Colon (tissue), 2 donors: ENCODE measurements around the gene PCDHGB7.
"Not testable (repeated sequence)": the region's sequence is repeated elsewhere in the genome, so short reads cannot be mapped to it uniquely, and the experiment has no call there.

Experiments
- FAIRE-seq: peaks from 2 replicates; lab custom pipeline; 2012; peaks lifted over from hg19 to GRCh38; lab: Jason Lieb, UNC
- donor health status: control.
- donor health status: control.

Gene PCDHGB7

DNA sequence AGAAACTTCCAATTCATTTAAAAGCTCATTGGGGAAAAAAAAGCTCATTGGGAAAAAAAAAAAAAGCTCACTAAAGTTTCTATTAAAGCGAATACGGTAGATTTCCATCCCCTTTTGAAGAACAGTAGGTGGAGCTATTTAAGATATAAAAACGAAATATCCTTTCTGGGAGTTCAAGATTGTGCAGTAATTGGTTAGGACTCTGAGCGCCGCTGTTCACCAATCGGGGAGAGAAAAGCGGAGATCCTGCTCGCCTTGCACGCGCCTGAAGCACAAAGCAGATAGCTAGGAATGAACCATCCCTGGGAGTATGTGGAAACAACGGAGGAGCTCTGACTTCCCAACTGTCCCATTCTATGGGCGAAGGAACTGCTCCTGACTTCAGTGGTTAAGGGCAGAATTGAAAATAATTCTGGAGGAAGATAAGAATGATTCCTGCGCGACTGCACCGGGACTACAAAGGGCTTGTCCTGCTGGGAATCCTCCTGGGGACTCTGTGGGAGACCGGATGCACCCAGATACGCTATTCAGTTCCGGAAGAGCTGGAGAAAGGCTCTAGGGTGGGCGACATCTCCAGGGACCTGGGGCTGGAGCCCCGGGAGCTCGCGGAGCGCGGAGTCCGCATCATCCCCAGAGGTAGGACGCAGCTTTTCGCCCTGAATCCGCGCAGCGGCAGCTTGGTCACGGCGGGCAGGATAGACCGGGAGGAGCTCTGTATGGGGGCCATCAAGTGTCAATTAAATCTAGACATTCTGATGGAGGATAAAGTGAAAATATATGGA lies 13.0 kb downstream of the PCDHGB7 start, which contains the start of gene PCDHGA12:
Gene PCDHGA12, plus strand, starts transcription at position 176 of the 782 bp plus-strand sequence. Its CDS starts 253 bp downstream, at position 429.
- no peak for FAIRE-seq

DNA sequence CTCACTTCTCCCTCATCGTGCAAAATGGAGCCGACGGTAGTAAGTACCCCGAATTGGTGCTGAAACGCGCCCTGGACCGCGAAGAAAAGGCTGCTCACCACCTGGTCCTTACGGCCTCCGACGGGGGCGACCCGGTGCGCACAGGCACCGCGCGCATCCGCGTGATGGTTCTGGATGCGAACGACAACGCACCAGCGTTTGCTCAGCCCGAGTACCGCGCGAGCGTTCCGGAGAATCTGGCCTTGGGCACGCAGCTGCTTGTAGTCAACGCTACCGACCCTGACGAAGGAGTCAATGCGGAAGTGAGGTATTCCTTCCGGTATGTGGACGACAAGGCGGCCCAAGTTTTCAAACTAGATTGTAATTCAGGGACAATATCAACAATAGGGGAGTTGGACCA lies 13.8 kb downstream of the PCDHGB7 start:
- FAIRE-seq: no peak

DNA sequence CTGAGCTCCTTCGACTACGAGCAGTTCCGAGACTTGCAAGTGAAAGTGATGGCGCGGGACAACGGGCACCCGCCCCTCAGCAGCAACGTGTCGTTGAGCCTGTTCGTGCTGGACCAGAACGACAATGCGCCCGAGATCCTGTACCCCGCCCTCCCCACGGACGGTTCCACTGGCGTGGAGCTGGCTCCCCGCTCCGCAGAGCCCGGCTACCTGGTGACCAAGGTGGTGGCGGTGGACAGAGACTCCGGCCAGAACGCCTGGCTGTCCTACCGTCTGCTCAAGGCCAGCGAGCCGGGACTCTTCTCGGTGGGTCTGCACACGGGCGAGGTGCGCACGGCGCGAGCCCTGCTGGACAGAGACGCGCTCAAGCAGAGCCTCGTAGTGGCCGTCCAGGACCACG lies 14.8 kb downstream of the PCDHGB7 start:
- FAIRE-seq: not testable (repeated sequence)

DNA sequence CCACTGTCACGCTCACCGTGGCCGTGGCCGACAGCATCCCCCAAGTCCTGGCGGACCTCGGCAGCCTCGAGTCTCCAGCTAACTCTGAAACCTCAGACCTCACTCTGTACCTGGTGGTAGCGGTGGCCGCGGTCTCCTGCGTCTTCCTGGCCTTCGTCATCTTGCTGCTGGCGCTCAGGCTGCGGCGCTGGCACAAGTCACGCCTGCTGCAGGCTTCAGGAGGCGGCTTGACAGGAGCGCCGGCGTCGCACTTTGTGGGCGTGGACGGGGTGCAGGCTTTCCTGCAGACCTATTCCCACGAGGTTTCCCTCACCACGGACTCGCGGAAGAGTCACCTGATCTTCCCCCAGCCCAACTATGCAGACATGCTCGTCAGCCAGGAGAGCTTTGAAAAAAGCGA lies 15.2 kb downstream of the PCDHGB7 start:
- FAIRE-seq: not testable (repeated sequence)

DNA sequence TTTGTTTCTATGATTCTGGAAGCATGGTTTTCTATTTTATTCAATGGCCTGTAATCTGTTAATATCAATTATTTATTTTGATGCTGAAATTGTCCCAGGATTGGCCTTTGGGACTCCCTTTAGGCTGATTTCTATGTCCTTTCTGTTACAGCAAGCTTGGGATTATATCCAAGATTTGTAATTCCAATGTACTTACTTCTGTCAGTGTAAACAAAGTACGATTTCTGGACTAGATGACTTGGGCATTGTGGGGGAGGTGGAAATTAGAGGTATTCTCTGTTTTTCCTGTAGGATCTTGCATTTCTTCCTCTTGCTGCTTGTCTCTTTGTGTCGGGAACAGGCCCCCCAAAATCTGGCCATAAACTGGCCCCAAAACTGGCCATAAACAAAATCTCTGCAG lies 16.5 kb downstream of the PCDHGB7 start:
- FAIRE-seq: no peak

DNA sequence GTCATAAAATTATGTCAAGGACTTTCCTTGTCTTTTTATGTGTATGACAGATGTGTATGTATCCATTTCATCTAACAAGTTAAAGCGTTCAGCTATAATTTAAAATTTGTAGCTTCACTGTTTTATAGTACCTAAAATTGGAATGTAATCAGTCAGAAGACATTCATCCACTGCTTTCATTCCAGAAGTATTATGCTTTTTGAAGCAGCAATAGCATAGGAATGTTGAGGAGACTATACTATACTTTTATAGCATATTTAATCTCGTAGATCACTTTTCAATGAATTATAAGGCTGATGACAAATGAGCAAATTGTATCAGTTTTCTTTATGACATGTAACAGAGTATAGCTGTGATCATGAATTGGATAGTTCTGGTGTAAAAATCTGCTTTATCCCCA lies 19.7 kb downstream of the PCDHGB7 start:
- no peak for FAIRE-seq

DNA sequence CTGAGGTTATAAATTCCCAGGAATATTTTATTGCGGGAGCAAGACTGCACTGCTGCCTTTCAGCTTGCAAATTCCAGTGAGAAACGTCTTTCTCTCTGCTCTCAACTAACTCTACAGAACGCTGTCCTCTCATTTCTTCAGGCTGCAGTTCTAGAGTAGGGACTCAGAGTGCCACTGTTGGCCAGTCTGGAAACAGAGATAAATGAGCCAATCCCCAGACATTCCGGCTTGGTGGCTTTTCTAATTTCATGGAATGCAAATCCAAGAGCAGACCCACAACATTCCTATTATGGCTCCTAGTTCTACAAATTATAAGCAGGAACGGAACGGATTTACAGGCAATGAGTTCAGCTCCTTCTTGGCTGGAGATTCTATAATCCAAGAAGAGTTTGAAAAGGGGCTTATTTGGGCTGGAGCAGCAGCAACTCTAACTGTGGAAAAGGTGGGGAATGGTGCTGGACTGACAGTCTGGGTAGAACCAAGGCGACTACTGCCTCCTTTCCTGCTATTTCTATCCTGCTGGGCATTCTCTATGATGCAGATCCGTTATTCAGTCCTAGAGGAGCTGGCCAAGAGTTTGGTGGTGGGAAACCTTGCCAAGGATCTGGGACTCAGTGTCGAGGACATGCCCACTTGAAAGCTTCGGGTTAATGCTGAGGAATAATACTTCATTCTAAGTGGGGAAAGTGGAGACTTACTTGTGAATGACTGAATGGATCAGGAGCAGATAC lies 22.1 kb downstream of the PCDHGB7 start:
- no peak for FAIRE-seq

DNA sequence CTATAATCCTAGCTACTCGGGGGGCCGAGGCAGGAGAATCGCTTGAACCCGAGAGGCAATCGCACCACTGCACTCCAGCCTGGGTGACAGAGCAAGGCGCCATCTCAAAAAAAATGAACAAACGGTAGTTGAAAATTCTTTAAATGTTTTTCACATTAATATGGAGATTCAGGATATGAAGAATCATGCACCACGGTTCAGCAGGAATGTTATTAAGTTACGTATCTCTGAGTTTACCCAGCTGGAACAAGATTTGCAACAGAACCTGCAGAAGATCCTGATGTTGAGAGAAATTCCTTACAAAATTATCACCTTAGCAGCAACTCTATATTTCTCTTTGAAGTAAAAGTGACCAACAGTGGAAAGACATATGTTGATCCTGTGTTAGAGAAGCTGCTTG lies 22.9 kb downstream of the PCDHGB7 start:
- FAIRE-seq: no peak

DNA sequence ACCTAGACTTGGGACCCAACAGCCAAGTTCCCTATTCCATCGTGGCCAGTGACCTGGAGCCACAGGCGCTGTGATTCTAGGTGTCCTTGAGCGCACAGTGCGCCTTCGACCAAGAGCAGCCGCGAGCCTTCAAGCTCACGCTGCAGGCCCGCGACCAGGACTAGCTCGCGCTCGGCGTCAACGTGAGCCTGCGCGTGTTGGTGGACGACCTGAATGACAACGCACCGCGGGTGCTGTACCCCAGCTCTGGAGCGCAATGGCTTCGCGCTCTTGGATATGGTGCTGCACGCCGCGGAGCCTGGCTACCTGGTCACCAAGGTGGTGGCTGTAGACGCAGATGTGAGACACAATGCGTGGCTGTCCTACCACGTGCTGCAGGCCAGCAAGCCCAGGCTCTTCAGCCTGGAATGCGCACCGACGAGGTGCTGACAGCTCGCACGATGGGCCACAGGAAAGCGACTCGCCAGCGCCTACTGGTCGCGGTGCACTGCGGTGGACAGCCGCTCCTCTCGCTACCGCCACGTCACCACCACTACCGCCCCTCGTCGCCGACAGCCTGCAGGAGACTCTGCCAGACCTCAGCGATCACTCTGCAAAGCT lies 24.2 kb downstream of the PCDHGB7 start:
- no peak for FAIRE-seq

DNA sequence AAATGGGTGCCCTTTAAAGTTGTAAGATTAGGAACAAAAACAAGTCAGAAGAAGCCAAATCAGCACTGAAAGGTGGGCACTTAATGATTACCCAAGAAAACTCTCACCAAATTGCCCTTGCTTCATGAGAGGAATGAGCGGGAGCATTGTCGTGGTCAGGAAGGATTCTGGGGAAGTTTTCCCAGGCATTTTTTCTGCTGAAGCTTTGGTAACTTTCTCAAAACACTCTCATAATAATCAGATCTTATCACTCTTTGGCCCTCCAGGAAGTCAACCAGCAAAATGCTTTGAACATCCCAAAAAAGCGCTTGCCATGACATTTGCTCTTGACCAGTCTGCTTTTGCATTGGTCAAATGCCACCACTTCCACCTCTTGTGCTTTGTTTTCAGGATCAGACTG lies 47.9 kb downstream of the PCDHGB7 start:
- FAIRE-seq: no peak
